Activated T-cell treated with anti-CD3 and anti-CD28 coated beads for 4 hours (primary cell): Measurements from ENCODE around the gene FOXA2.
"Not testable (repeated sequence)": the region's sequence is repeated elsewhere in the genome, so short reads cannot be mapped to it uniquely, and the experiment has no call there.

ENCODE experiments used
- DNase-seq: peaks from one replicate; pipeline ENCODE4 v3.0.0-alpha.2; 2020

The FOXA2 gene

DNA sequence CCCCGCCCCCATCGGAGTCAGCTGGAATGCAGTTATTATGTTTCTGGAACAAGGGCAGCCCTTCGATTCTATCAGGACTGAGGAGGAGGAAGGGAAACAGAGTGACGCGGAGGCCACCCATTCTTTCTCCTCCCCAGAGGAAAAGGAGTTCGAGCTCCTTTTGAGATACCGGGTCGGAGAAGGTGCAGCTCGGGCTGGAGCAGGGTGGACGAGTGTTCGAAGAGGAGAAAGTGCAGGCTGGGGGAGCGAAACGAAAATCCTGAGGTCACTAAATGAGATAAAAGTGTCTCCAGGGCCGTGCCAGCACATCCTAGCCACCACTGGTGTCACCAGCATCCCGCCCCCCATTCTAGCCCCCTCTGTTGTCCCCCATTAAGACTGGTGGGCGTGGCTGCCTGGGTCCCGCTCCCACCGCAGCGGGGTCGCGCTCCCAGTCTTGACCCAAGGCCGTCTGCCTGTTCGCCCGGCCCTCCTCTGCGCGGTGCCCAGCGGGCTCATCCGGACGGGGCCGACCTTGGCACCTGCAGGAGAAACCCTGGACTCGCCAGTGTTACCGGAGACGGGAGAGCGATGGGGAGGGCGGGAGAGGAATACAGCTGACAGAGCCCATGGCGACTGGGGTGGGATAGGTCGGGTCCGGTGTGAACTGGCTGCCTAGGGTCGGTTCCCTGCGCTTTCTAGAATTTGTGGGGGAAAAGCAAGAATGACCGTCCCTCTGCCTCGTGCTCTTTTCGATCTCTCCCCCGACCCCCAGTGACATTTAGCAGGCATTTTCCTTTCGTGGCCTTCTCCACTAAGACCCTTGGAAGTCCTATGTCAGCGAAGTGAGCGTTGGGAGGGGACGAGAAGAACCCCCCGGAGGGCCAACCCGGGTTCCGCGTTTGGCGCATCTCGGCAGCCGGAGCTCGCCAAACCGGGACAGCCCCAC, 16.2 kb downstream of the FOXA2 start:
- no peak for DNase-seq

DNA sequence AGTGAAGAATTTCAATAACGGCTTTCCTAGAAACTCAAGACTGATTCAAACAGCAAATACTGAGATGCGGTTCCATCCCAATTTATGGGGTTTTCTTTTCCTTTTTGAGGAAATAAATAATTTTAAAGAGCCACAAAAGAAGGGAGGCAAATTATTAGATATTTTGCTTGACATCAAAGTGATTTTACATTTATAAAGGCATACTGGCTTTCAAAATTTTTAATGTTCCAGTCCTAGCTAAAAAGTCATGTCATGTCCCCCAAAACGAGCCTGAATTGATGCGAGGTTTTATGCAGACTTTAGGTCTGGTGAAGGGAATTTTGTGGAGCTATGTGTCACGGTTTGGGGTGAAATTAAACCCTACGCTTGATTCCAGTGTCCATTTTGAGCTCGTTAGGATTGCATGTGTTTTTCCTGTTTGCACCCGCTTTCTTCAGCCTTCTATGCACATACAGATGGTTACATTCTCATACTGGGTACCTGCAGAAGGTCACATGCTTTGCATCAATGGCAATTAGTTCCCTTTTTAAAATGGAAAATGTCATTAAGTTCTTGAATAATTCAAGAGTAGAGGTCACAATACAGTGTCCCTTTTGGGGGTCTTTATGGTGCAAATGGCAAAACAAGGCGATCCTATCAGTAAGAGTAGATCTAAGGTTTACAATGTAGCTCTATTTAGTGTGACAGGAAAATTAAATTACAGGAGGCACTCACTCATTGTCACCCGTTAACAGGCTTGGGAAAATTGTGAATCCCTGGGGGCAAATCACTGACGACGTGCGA, 17.3 kb downstream of the FOXA2 start:
- no peak for DNase-seq

DNA sequence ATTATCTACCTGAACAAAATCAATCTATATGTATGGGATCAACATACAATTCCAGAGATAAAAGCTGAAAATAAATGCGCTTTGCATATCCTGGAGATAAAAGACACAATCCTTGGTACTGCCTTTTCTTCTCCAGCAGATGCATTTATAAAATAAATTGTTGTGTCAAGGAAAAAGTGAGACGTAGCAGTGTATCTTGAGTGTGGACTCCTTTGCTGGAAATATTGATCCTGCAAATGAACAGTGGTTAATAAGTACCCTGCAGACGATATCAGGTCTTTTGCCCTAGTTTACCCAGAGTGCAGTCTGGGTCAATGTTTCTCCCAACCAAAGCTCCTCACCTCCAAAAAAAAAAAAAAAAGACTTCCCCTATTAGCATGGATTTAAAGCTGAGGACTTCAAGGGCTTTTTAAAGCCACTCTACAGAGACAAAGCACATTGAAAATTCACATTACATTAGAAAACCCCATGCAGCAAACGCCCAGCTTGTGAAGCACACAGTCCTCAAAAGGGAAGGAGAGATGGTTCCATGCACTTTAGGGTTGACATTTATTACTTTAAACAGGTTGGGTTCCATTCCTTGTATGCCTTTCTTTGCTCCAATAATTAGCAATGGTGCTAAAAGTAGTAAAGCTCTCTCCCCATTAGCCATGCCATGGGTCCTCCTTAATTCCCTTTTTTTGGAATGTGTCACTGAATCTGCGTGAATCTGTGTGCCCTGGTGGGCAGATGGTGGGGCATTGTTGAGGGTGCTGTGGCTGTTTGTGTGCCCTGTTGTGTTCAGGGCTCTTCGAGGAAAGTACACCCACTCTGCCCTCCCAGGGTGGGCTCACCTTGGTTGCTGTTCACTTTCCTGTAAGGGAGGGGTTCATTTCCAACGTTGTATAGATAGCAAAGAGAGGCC, 21.1 kb downstream of the FOXA2 start:
- DNase-seq, result no peak

DNA sequence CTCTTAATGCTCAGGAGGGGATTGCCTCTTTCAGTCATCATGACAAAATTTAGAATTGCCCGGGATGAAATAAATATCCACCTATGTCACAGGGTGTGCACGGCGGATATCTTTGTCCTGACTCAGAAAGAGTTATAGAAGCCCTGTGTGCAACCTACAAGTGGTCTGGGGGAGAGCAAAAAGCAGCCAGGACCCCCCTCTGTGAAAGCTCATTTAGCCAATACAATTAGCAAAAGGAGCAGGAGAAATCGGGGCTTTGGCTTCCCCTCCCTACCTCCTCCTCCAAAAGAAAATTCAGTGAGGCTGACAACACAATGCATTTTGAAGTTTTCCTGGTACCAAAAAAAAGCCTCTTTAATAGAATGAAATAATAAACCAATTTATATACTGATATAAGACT, 21.8 kb downstream of the FOXA2 start:
- no peak for DNase-seq

DNA sequence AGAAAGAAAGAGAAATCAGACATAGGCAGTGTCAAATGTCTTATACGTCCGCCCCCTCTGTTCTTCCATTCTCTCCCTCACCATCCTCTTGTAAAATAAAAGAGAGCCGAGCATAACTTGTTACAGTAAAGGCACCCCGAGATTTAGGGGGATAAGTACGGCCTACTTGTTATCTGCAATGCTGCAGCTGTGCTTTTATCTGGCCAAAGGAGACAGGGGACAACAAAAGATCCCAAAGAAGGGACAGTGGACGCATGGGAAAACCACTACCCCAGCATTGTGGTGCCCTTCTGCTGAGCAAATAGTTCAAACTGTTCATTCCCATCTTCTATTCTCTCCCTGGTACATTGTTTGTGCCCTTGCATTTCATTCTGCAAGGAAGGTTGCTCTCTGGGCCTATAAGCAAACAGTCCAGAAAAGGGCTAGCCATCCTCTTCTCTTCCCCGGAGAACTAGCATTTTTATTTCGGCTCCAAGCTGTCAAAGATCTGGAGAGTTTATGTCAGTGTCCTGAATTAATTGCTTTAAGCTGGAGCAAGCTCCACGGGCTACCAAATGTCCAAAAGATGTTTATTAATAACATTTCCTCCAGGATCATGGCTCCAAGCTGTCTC, 22.3 kb downstream of the FOXA2 start:
- no peak for DNase-seq

DNA sequence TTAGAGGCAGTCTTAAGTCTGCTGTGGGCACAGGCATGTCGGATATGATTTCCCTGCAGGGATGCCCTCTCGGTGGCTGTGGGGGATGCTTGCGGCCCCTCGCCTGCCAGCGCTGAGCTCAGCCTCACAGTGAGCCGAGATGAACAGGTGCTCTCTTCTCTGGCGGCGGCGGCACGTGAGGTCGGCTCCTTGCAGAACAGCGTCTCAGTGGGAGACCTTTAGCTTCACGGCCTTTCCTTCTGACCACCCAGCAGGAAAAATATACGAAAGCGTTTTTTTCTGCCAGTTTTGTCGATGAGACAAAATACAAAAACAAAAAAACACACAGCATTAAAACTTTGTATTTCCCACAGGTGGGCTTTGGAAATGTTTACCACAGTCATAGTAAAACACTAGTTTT, 23.6 kb downstream of the FOXA2 start:
- DNase-seq, result no peak

DNA sequence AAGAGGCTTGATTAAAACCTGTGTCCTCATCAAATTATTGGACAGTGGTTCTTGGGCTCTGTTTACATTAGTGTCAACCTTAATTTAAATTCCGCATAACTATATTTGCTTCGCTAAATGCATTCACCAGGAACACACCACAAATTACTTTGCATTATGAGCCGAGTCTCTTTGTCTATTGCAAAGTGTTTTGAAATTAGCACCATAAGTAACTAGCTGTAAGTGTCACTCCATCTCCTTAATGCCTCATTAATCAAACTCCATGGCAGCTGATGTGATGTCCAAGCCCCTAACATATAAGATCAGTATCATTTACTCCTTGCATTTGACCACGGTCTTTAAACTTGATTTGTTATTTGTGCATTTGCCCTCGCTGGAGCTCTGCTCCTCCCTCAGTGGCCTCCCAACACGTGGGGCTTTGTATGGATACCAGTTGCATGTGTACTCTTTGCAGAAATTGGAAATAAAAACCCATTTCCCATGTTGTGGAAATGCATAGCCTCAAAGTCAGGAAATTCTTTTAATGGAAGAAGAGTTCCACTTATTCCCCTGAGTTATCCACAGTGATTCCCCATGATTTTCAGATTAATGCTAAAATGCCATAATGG, 24.6 kb downstream of the FOXA2 start:
- no peak for DNase-seq

DNA sequence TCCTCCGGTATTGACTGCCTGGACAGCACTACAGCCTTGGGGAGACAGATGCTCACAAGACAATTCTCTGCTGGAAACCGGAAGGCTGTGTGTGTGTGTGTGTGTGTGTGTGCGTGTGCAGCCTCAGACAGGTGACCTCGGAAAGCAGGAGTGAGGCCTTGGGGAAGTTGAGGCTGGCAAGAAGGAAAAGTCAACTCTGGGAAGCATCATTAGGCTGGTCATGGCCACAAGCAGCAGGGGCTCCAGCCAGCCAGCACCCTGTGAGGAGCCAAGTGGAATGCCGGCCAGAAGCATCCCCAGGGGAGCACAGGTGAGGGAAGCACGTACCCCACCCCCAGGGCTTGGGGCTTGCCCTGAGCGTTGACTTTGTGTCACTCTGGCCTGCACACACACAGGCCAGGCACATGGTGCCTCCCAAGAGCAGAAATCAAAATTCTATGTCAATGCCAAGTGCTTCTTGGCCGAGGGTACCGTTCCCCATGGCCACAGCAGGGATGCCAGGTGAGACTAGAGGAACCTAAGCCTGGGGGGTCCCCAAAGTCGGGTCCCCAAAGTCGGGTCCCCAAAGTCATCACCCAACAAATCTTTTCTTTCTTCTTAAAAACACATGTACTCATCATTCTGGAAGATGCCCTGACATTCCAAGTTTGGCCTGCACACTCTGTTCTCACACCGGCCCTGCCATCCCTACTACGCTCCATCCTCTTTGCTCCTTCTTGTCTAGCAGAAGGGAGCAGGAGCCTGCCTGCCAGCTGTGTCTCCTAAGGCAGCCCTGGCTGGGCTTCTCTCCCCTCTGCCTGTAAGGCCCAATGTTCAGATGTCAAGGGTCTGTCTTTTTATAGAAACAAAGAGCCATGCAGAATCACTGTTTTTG, 26.7 kb downstream of the FOXA2 start:
- DNase-seq, result no peak

DNA sequence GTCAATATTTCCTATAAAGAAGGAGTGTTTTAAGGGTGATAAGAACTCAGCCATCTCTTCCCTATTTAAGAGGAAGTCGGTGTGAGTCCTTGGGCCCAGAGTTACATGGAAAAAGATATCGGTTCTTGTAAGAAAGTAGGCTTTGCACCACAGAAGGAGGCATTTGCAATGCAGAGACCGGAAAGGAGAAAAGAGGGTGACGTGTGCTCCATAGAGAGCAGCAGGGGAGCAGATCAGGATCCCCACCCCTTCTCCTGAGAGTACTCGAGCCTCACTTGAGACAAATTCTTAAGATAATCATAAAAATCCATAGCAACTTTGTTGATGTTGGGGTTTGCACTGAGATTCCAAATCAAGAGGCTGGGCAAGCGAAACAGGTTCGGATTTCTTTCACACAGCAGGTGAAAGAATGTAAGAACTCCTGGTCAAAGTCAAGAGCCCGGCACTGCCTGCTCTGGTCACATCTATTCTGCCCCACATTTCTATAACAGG, 27.8 kb downstream of the FOXA2 start:
- no peak for DNase-seq

DNA sequence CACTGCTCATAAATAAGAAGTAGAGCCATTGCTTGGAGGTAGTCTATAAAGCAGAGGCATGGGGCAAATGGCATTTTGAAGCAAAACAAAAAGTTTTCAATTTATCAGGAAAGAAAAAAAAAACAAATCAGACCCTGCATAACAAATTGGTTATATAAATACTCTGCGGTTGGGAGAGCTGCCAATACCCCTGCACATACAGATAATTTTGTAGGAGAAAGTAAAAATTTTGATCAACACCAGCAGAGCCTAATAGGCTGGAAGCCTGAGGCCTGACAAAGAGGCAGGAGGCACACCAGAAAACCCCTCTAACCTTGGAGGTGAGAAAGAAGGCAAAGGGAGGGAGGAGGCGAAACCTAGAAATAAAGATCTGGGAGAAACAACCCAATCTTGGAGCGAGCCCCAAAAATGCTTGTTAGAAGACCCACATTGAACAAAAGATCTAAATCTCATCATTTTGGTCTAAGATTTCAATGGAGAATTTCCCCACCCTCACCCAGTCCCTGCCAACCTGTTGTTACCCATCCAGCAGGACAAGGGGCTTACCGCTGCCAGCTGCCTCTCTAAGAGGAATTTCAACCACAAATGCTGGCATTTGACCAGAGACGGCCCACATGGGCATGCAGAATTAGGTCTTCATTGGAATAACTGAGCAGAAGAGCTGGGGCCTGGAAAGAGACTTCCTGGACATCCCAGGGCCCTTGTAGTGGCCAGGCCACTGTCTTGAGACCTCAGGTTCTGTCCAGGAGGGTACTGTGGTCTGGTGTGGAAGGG, 28.4 kb downstream of the FOXA2 start:
- no peak for DNase-seq

DNA sequence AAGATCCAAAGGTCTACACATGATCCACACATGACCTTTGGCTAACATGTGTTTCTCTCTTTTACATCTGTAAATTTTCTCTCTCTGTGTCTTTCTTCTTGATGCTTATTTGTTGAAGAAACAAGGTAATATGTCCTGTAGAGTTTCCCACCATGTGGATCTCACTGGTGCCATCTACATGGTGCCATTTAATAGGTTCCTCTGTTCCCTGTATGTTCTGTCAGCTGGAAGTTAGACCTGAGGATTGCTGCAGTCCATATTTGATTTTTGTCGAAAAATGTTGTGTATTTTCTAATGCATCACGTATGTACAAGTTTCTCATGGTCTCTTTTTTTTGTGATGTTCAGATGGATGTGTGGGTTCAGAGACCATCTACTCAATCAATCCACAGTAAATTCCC, 30.0 kb downstream of the FOXA2 start:
- no peak for DNase-seq

DNA sequence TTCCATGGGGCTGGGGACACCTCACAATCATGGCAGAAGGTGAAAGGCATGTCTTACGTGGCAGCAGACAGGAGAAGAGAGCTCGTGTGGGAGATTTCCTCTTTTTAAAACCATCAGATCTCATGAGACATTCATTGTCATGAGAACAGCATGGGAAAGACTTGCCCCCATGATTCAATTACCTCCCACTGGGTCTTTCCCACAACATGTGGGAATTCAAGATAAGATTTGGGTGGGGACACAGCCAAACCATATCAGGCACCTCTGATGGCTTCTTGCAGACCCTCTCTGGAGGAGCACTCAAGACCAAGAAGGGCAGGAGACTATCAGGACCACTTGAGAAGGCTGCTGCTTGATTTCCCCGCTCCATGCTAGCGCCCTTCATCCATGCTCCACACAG, 33.9 kb downstream of the FOXA2 start:
- not testable (repeated sequence) for DNase-seq

DNA sequence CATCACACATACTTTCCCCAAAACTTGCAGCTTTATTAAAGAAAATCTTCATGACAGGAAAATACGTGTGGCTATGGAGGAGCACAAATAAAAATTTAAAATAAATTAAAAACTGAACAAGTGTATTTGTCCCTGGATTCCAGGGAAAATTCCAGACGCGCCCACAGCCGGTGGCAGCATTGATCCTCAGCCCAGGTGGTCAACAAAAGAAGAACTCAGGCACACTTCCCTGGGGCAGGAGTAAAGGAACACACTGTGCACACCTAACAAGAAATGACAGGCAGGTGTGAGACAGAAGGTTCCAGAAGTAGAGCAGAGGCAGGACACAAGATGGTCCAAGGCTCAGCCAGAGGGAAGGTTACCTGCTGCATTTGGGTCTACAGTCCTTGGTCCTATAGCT, 36.3 kb downstream of the FOXA2 start:
- DNase-seq, result no peak

DNA sequence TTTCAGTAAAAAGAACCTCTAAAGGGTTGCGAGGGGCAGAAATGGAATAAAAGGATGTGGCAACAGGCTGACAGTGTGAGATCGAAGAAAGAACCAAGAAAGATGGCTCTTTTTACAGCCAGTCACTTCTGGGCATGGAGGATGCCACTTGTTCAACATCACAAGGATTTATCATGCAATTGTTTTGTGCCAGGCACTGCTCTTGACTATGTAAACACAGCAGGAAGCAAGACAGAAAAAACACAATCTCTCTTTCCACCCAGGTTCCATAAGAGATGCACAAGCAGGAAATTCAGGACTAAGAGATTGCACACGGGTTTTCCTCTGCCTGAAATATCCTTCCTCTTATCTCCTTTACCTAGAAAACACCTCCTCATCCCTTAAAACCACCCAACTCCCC, 38.0 kb downstream of the FOXA2 start:
- DNase-seq, result no peak

DNA sequence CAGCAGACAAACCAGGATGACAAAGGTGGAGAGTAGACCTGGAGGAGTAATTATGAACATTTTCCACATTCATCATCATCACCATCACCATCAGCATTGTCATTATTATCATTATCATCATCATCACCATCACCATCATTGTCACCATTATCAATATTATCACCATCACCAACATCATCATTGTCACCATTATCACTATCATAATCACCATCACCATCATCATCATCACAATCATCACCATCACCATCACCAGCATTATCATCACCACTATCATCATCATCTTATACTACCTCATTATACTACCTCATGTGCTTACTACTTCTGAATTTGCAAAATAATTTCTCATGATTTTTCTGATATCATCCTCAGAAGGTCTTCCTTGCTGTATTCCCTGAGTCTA, 39.3 kb downstream of the FOXA2 start:
- DNase-seq, result no peak

DNA sequence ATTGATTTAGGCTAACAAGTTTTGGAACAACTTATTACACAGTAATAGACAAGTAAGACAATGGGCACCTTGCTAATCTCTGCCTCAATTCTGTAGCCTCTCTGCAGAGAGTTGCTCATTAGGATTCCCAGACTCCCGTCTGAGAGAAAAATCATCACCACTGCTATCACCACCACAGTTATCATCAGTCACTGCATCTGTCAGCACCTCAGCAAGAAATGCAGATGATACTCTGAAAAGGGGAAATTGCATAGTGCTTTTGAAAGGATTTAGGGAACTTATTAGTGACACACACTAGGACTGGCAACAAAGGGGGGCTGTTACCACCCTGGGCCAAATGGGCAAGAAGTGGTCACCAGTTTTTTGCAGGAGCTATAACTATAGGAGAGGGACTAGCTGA, 39.9 kb downstream of the FOXA2 start:
- no peak for DNase-seq

DNA sequence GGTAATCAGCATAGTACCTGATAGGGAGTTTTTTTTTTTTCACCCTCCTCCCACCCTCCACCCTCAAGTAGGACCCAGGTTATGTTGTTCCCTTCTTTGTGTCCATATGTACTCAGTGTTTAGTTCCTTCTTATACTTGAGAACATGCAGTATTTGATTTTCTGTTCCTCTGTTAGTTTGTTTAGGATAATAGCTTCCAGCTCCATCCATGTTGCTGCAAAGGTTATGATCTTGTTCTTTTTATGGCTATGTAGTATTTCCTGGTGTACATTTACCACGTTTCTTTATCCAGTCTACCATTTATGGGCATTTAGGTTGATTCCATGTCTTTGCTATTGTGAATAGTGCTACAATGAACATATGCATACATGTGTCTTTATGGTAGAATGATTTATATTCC, 41.9 kb downstream of the FOXA2 start:
- no peak for DNase-seq

DNA sequence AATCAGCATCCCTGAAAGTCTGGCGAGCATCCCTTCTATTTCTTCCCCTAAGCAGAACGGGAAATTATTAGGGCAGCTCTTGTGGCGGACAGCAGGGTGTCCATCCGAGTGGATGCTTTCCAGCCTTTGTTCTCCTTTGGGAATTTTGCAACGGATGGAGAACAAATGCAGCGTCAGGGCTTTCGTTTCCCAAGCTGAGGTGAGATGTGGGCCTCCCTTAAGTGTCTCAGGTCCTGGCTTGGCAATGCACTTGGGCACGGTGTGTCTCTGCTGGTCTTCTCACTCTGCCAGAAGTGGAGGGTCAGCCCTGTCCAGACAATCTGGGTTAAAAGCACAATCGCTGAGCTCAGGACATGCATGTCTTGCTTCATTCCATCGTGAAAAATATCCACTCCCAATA, 43.5 kb downstream of the FOXA2 start:
- no peak for DNase-seq

DNA sequence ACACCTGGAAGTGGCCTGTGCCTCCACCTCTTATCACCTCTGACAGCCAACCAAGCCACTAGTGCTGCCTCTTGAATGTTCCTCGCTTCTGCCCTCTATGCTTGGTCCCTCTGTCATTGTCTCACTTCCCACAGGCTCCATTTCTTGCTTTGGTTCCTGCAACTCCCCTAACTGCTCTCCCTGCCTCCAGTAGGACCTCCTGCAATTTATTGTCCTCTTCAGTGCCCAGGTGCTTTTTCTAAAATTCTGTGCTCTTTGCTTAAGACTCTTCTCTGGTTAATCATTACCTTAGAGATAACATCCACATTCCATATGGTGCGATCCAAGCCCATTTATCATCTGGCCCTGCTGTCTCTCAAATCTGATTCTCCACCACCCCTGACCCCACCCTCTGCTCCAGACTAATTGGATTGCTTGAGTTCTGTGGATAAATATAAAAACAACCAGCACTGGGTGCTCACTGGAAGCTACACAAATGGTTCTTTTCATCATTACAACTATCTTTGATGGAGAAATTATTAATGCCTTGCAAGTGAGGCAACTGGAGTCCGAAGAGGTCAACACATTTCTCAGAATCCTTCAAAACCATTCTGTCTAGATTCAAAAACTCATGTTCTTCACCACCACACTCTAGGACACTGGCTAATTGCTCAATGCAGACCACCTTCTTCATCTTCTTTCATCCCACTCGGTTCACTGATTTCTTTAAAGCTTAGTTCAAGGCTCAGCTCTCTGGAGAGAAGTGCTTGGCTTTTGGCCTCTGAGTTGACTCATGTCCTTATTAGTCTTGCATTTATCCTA, 47.2 kb downstream of the FOXA2 start:
- no peak for DNase-seq
